Colonic mucosa (tissue), 4 donors: ENCODE measurements around the gene NELFB. TPM values are rescaled to one million over a fixed set of nuclear protein-coding genes. Genes with fewer than 3 reads are reported as not detected.
A peak's percentile ranks its signal among the peaks of the same experiment; 100 is the strongest.

Experiments used
- DNase-seq: peaks from one replicate; pipeline ENCODE4 v3.0.0-alpha.2; 2020
- H3K27ac ChIP-seq: fragments of 200-600 bp; one replicate; pipeline ENCODE4 v1.8.0; 2021
- H3K27me3 ChIP-seq: fragments of 200-600 bp; one replicate; pipeline ENCODE4 v1.8.0; 2021
- H3K36me3 ChIP-seq: fragments of 200-600 bp; one replicate; pipeline ENCODE4 v1.8.0; 2021
- H3K4me1 ChIP-seq: fragments of 200-600 bp; one replicate; pipeline ENCODE4 v1.8.0; 2021; ENCODE audit warnings: mild to moderate bottlenecking
- H3K4me3 ChIP-seq: fragments of 200-600 bp; one replicate; pipeline ENCODE4 v1.8.0; 2021
- H3K9ac ChIP-seq, 2 donors: one replicate each; pipeline ENCODE4 v1.7.0; 2013; ENCODE audit warnings: control low read depth in 2 of 2, low read depth in 2 of 2, low read length in 2 of 2
- H3K9me3 ChIP-seq: fragments of 200-600 bp; one replicate; pipeline ENCODE4 v1.8.0; 2021
- CTCF ChIP-seq: fragments of 200-600 bp; IDR thresholded peaks from one replicate; pipeline ENCODE4 v1.8.0; 2022; ENCODE audit warnings: antibody characterized with exemption, mild to moderate bottlenecking
- intact Hi-C: fragments of 100-400 bp; cut with DNase I; formaldehyde crosslinking; loops from one replicate; pipeline ENCODE4 v1.14.1; 2022
- total RNA-seq, 2 donors: library from RNA; stranded (reverse); fragmentation: NEBNext Ultra II Directional in 1 of 2; extraction: Animal tissue kit (Norgen Biotek cat#: 25700) in 1 of 2; gene quantifications; one replicate each; pipeline ENCODE4 v1.2.1, GENCODE V29; 2021
- donor health status: healthy.
- donor health status: DM: no; HTN: no; CAD: no.
- donor health status: DM: no; HTN: no; CAD: no.

NELFB gene
- total RNA-seq, 2 donors from 2014 or later: 62.1 to 87.1 TPM

- no peak for TF ChIP-seq CTCF
- peak within 1 kb of the TSS; percentile 70 for H3K4me3 ChIP-seq
- intact Hi-C loops: no loop called here
- peaks cover 23% of the 10 kb centered on the region for H3K4me1 ChIP-seq
- H3K9ac ChIP-seq: peak within 1 kb of the TSS; percentile 73 to 79
- H3K27me3 ChIP-seq: no peaks in the 10 kb centered on the region
- no peaks in the 10 kb centered on the region for H3K36me3 ChIP-seq
- H3K9me3 ChIP-seq: no peaks in the 10 kb centered on the region
- peak; percentile 54 for DNase-seq
- H3K27ac ChIP-seq: peak within 1 kb of the TSS; percentile 83
These were observed 32.7 kb upstream of the NELFB start, which contains the start of gene RNF208 for GRCh38 chr9:137222190-137223077. RNF208 (minus strand) TSS chr9:137222240; CDS start chr9:137221212, 1,028 bp downstream.

GRCh38 chr9:137223078-137223970 is 31.8 kb upstream of the NELFB start:
- Histone ChIP-seq H3K27me3 (peaks cover under 1% of the 10 kb centered on the region), H3K9me3 (no peaks in the 10 kb centered on the region), H3K4me3 (peak overlapping the region; percentile 70), H3K9ac (peak overlapping the region; percentile 87 to 97), H3K27ac (peak overlapping the region; percentile 83), H3K4me1 (peaks cover 25% of the 10 kb centered on the region), H3K36me3 (no peaks in the 10 kb centered on the region)
- DNase-seq: peak; percentile 98
- TF ChIP-seq CTCF: no peak
- intact Hi-C loops: no loop called here

GRCh38 chr9:137224830-137225694 is 30.1 kb upstream of the NELFB start, which contains the start of gene CYSRT1:
CYSRT1 (plus strand) TSS chr9:137225174; CDS start chr9:137225622, 448 bp downstream.
- Histone ChIP-seq H3K4me3 (peak within 1 kb of the TSS; percentile 70), H3K27me3 (peaks cover 18% of the 10 kb centered on the region), H3K9ac (peak within 1 kb of the TSS; percentile 87 to 97), H3K4me1 (peaks cover 31% of the 10 kb centered on the region), H3K36me3 (no peaks in the 10 kb centered on the region), H3K27ac (peak within 1 kb of the TSS; percentile 83), H3K9me3 (no peaks in the 10 kb centered on the region)
- peak; percentile 49 for DNase-seq
- TF ChIP-seq CTCF: no peak
- intact Hi-C loops: loop anchor here (5.0 kb wide), 1 partner anchor 38 kb away; the partner anchor contains the start of genes ANAPC2 and SSNA1

GRCh38 chr9:137225699-137226331 is 29.3 kb upstream of the NELFB start:
- no peak for DNase-seq
- Histone ChIP-seq H3K27ac (no peak overlapping the region), H3K36me3 (no peaks in the 10 kb centered on the region), H3K4me3 (no peak overlapping the region), H3K9me3 (no peaks in the 10 kb centered on the region), H3K4me1 (peaks cover 32% of the 10 kb centered on the region), H3K9ac (no peak overlapping the region), H3K27me3 (peaks cover 20% of the 10 kb centered on the region)
- intact Hi-C loops: loop anchor here (2.0 to 5.0 kb wide), 2 partner anchors 39 to 105 kb away; partner anchors contain the start of genes ANAPC2 and SSNA1
- TF ChIP-seq CTCF: no peak
